ENCODE results near the gene PCDH10.
"Not testable (repeated sequence)": the region's sequence is repeated elsewhere in the genome, so short reads cannot be mapped to it uniquely, and the experiment has no call there.

The PCDH10 gene

DNA sequence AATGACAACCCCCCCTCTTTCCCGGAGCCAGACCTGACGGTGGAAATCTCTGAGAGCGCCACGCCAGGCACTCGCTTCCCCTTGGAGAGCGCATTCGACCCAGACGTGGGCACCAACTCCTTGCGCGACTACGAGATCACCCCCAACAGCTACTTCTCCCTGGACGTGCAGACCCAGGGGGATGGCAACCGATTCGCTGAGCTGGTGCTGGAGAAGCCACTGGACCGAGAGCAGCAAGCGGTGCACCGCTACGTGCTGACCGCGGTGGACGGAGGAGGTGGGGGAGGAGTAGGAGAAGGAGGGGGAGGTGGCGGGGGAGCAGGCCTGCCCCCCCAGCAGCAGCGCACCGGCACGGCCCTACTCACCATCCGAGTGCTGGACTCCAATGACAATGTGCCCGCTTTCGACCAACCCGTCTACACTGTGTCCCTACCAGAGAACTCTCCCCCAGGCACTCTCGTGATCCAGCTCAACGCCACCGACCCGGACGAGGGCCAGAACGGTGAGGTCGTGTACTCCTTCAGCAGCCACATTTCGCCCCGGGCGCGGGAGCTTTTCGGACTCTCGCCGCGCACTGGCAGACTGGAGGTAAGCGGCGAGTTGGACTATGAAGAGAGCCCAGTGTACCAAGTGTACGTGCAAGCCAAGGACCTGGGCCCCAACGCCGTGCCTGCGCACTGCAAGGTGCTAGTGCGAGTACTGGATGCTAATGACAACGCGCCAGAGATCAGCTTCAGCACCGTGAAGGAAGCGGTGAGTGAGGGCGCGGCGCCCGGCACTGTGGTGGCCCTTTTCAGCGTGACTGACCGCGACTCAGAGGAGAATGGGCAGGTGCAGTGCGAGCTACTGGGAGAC, 1.6 kb downstream of the PCDH10 start:
- no peak for DNase-seq

DNA sequence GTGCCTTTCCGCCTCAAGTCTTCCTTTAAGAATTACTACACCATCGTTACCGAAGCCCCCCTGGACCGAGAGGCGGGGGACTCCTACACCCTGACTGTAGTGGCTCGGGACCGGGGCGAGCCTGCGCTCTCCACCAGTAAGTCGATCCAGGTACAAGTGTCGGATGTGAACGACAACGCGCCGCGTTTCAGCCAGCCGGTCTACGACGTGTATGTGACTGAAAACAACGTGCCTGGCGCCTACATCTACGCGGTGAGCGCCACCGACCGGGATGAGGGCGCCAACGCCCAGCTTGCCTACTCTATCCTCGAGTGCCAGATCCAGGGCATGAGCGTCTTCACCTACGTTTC, 2.2 kb downstream of the PCDH10 start:
- no peak for DNase-seq

DNA sequence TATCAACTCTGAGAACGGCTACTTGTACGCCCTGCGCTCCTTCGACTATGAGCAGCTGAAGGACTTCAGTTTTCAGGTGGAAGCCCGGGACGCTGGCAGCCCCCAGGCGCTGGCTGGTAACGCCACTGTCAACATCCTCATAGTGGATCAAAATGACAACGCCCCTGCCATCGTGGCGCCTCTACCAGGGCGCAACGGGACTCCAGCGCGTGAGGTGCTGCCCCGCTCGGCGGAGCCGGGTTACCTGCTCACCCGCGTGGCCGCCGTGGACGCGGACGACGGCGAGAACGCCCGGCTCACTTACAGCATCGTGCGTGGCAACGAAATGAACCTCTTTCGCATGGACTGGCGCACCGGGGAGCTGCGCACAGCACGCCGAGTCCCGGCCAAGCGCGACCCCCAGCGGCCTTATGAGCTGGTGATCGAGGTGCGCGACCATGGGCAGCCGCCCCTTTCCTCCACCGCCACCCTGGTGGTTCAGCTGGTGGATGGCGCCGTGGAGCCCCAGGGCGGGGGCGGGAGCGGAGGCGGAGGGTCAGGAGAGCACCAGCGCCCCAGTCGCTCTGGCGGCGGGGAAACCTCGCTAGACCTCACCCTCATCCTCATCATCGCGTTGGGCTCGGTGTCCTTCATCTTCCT, 2.7 kb downstream of the PCDH10 start:
- DNase-seq: no peak

DNA sequence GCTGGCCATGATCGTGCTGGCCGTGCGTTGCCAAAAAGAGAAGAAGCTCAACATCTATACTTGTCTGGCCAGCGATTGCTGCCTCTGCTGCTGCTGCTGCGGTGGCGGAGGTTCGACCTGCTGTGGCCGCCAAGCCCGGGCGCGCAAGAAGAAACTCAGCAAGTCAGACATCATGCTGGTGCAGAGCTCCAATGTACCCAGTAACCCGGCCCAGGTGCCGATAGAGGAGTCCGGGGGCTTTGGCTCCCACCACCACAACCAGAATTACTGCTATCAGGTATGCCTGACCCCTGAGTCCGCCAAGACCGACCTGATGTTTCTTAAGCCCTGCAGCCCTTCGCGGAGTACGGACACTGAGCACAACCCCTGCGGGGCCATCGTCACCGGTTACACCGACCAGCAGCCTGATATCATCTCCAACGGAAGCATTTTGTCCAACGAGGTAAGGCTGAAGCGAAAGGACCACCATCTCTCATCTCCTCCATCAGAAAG, 3.3 kb downstream of the PCDH10 start:
- no peak for DNase-seq

DNA sequence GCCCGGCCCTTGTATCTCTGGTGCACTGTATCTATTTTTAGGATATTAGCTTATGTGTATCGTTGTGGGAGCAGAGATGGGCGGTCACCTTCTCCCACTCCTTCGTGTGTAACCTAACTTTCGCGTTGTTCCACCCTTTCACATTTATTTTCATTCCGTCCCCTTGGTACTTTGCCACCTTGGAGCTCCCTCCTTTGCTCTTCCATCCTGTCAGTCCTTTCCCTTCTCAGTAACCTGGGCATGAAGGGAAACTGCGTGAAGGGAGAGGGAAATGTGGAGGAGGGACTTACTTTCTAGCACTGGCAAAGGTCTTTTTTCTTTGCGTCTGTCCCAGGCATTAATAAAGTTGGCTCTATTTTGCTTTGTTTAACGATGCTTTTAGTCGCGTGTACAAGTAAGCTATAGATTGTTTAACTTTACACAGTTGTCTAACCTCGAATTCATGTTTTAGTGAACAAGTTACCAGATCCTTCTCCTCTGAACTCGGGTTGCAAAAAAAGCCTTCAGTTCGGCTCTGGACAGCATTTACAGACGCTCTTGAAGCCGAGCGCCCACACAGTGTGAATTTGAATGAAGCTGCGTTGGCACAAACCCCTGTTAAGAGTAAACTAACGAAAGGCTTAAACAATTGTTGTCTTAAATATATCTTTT, 3.9 kb downstream of the PCDH10 start:
- no peak for DNase-seq

DNA sequence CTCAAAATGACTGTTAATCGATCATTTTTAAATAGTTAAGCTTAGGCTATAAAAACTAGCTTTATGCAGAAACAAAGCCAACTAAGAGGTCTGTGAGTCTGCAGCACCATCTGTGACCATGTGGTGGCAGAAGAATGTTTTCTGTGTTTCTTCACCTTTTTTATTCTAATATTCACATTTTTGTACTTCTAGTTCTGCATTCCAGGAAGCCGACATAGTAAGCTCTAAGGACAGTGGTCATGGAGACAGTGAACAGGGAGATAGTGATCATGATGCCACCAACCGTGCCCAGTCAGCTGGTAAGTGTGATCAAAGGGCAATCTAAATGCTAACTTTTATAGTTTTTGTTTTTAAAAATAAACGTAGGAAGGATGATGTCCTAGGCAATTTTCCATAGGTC, 5.6 kb downstream of the PCDH10 start:
- no peak for DNase-seq

DNA sequence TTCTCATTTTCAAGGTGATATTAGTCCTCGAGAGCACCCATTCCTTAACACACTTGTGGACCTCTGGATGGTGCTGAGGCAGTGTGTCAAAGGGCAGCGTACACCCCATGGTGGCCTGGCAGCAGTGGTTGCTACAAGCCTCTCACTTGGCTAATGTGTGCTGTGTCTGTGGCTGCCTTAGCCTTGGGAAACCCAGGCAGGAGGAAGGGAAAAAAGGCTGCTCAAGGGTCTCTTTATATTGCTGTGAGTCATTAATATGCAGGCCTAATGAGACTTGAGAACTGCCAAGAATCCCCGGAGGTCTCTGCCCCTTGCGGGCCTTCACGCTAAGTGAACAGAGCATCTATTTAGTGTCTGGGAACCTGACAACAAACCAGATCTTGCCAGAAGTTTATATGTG, 7.0 kb downstream of the PCDH10 start:
- DNase-seq: no peak

DNA sequence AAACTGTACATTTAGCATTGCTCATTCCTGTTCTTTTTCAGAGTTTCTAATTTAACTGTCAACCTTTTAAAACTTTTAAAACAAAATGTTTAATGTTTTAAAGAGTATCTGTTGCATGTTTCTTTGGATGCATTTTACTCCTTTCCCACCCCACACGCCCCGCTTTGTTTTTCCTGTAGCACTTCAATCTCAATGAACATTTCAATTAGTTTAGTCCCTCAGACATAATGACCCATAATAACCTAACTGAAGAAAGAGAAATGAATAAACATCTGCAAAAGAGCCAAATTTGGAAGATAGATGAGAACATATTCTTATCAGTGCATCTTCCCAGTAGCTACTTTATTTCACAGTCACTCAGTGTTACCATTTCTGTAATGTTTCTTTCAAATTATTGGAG, 7.5 kb downstream of the PCDH10 start:
- DNase-seq: no peak

DNA sequence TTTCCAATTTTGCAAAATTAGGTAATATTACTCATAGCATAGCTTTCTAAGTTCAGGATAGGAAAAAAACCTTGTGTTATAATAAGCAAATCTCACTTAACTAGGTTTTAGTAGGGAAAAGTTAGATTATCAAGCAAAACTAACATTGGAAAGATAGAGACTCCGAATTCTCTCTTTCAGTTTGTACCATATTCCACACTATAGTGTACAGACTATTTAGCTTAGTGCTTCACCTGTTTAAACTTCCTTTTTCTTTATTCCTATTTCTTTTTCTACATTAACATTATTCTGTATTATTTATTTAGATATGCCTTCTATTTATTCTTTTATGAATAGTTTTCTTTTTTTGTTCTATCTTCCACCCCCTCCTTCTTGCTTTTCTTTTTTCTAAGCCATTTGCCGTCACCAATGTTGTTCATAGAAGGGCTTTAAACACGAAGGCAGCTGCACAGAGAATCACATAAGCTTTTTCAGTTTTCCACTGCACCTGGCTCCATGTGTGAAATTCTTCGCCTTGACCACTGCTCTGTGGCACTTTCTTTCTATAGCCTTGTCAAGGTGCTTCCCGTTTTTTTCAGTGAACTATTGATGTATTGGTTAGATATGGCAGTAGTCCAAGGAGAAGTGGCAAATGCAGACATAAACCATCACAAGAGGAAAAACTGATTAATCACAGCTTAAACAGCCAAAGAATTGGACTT, 8.5 kb downstream of the PCDH10 start:
- no peak for DNase-seq

DNA sequence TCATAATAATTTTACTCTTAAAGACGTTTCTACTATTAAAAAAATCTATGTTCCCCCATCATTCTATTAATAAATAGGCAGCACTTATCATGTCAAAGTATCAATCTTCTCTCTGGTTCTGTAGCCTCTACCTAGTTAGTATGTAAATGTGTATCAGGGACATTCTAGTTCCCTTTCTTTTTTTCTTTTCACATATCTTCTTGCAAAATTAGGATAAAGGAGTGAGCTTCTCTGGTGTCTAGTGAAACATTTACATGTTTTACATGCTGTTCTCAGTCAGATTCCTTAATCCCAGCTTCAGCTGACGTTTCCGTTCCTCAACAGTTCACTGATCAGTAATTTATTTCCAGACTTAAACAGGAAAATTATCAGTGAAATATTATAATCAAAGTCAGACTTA, 11.8 kb downstream of the PCDH10 start:
- DNase-seq: no peak

DNA sequence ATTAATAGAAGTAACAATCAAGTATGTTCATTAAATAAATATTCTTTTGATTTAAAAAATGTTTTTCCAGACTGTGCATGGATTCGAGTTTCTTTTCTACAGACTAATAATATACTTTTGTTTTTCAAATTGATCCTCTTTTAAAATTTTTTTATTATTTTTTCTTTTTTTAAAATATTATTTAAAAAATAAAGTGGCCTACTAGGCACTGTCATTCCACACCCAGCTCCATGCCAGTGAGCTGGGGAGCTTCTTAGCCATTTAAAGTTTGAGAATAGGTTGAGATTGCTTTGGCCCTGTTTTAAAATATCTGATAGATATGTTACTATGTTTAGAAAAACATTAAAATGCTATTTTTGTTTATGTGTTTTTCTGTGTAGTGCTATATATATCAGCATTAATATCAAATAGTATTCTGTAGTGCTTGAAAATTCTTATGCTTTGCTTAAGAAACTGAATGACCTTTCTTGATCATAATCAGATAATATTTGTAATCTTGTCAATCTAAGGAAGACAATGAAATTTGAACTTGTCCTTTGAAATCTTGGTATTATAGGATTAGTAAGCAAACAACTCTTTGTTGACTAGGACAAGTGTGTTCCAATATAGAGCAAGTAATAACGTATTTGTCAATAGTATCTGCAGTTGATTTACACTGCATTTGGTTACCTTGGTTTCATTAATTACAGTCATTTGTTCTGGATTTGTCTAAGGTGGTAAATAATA, 12.6 kb downstream of the PCDH10 start:
- no peak for DNase-seq

DNA sequence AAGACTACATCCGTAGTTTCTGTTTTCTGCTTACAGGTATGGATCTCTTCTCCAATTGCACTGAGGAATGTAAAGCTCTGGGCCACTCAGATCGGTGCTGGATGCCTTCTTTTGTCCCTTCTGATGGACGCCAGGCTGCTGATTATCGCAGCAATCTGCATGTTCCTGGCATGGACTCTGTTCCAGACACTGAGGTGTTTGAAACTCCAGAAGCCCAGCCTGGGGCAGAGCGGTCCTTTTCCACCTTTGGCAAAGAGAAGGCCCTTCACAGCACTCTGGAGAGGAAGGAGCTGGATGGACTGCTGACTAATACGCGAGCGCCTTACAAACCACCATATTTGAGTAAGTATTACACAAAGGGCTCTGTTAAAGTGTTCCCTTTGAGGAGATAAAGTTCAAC, 13.8 kb downstream of the PCDH10 start:
- DNase-seq: no peak

DNA sequence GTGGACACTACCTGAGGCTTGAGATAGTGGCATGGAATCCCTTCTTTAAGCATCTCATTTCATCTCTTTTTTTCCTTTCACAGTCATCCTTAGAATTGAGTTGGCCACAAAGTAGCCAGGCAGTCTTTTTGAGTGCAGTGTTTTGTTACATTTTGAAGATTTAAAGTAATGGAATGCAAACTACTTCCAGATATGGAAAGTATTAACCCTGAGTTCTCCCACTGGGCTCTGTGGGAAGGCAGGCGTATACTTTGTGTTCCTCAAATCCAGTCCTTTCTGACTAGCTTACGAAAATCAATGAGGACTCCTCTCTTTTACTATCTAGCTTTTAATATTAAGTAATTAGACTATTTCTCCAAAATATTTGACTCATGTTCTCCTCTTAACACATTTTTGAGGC, 29.9 kb downstream of the PCDH10 start:
- no peak for DNase-seq

DNA sequence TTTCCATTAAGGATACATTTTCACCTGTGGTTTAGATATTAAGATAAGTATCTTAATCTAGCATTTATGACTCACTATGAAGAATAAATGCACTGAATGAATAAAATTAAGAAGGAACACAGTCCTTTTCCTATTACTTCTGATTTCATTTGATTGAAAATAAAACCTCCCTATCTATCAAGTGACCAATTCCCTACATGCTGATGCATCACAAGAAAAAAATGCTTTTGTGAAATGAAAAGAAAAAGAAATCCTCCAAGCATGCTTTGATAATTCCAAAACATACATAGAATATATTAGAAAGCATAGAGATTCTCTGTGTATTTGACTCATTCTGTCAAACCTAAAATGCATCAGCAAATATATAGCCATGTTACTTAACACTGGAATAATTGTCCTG, 37.1 kb downstream of the PCDH10 start:
- DNase-seq: no peak

DNA sequence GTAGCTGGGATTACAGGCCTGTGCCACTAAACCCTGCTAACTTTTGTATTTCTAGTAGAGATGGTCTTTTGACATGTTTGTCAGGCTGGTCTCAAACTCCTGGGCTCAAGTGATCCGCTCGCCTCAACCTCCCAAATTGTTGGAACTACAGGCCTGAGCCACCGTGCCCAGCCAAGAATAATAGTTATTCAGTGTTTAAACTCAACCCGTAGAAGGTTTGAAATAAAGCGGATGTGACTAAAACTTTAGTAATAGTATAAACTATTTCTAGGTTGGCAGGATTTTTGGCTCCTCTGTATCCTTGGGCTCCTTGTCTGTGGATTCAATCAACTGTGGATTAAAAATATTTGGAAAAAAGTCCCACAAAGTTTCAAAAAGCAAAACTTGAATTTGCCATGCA, 37.8 kb downstream of the PCDH10 start:
- DNase-seq: no peak

DNA sequence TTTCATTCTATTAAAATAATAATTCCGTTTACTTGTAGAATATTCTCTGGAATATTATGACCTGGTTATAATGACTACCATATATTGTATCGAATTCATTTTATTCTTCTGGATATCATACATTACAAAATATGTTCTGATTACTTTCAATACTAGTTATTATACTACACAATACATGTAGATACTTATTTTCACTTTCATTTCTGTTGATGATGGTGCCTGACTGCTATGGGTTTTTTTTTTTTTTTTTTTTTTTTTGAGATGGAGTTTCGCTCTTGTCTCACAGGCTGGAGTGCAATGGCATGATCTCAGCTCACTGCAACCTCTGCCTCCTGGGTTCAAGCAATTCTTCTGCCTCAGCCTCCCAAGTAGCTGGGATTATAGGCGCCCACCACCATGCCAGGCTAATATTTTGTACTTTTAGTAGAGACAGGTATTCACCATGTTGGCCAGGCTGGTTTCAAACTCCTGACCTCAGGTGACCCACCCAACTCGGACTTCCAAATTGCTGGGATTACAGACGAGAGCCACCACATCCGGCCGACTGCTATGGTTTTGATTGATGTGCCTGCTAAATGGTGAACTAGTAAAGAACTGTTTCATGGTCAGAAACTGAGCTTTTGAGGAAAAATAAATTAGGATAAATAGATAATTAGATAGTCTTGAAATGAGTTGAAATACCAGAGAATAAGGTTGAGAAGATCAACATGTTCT, 39.5 kb downstream of the PCDH10 start:
- DNase-seq: no peak

DNA sequence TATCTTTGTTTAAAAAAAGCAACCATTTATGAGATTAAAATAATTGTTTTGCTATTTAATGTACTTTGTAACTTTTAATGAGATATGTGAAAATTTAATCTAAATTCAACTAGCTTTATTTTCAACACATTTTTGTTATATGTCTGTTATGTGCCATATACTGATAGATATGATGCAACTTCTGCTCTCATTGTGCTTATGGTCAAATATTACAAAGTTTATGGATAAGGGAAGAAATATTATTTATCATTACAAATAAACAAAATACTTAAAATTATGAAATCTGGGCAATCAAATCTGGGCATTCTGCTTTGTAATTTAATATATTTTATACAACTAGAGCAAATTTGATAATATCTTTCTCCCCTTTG, 40.0 kb downstream of the PCDH10 start:
- DNase-seq: no peak

DNA sequence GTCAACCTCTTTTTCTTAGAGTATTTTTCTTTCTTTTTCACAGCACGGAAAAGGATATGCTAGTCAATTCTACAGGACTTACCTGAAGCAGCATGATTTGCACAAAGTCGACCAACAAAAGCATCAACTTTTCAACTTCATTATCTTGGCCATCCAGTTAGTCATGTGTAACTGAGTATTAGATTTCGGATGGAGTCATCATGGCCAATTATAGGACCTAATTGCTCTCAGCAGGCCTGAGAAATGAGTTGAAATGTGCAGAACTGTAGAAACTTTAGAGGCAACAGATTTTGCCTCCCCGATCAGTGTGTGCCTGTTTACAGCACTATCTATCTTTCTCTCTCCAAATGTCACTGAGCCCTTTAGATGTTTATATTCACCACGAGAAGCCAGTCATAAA, 41.0 kb downstream of the PCDH10 start:
- no peak for DNase-seq

DNA sequence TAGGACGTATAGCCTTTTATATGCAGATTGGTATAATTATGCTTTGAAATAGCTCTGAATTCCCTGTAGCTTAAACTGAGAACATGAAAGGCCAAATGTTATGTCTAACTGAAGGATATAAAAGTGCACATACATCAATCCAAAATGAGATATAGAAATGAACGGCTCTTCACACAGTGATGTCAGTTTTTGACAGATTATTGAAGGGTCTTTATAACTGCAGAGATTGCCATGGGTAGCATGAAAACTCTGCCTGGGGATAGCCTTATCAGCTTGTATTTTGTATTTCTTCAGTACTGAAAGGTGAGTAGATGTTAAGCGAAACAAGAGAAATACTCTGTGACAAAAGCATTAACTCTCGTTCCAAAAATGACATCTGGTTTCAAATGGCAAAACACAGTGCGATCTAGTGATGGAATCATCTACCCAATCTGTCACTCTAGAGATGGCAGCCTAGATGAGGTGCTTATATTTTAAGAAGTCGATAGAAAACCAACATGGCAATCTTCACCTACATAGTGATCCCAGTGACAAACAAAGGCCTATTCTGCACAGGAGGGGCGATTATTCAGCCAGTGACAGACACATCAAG, 59.7 kb downstream of the PCDH10 start:
- DNase-seq: no peak

DNA sequence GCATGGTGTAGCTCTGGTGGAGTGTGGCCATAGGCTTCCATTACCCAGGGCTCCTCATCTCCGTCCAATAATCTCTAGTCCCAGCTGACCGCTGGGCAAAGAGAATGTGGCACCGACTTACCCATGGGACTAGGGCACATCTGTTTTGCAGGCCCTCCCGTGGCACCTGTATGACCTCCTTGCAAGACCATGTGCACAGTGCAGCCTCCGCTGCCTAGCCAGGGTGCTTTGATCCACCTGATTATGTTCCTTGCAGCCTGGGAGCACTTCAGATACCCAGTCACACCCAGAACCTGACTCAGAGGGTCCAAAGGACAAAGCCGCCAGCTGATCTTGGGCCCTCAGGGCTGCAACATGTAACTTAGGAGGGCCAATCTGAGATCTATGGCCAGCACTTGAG, 84.8 kb downstream of the PCDH10 start:
- no peak for DNase-seq

DNA sequence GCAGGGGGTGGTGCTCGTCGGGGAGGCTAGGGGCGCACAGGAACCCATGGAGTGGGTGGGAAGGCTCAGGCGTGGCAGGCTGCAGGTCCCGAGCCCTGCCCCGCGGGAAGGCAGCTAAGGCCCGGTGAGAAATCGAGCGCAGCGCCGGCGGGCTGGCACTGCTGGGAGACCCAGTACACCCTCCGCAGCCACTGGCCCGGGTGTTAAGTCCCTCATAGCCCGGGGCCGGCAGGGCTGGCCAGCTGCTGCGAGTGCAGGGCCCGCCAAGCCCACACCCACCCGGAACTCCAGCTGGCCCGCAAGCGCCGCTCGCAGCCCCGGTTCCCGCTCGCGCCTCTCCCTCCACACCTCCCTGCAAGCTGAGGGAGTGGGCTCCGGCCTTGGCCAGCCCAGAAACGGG, 91.4 kb downstream of the PCDH10 start:
- DNase-seq: not testable (repeated sequence)

All from stimulated activated CD4-positive, alpha-beta T cell treated with anti-CD3 and anti-CD28 coated beads, Interleukin-4, amount 100 ng/mL, for 1 hour (primary cell).